Right atrium auricular region (tissue), 2 donors: ENCODE results near the gene BACH2. TPM values are rescaled to one million over a fixed set of nuclear protein-coding genes. Genes with fewer than 3 reads are reported as not detected.

Experiments used
- DNase-seq: peaks from one replicate; pipeline ENCODE4 v3.0.0-alpha.2; 2019; ENCODE audit warnings: low spot score
- H3K27ac ChIP-seq, 2 donors: fragments of 200-600 bp; sonication (generic); 1 replicate in 1 of 2; 2 replicates in 1 of 2; pipeline ENCODE4 v1.5.1; 2016 to 2019
- H3K27me3 ChIP-seq, 2 donors: fragments of 200-600 bp; sonication (generic); one replicate each; pipeline versions ENCODE4 v1.5.1 to v1.6.0; 2017 to 2019
- H3K36me3 ChIP-seq: fragments of 200-600 bp; sonication (generic); one replicate; pipeline ENCODE4 v1.5.1; 2016
- H3K4me1 ChIP-seq, 2 donors: fragments of 200-600 bp; sonication (generic); one replicate each; pipeline versions ENCODE4 v1.5.1 to v1.6.0; 2017 to 2019
- H3K4me3 ChIP-seq, 2 donors: fragments of 200-600 bp; sonication (generic); 1 replicate in 1 of 2; 2 replicates in 1 of 2; pipeline ENCODE4 v1.5.1; 2017 to 2019; ENCODE audit warnings: mild to moderate bottlenecking in 1 of 2, moderate library complexity in 1 of 2
- H3K9me3 ChIP-seq, 2 donors: fragments of 200-600 bp; sonication (generic); one replicate each; pipeline ENCODE4 v1.5.1; 2019
- total RNA-seq, 2 donors: library from RNA; depleted of rRNA; stranded (reverse); fragments of >200 nt; gene quantifications; one replicate each; pipeline ENCODE4 v1.1.0, GENCODE V29; 2016
- TF ChIP-seq, protein P1 (sequence below), 2 donors: fragments of 200-600 bp; sonication (generic); IDR thresholded peaks; one replicate each; pipeline ENCODE4 v1.5.1; 2019; ENCODE audit warnings: antibody characterized with exemption in 2 of 2

BACH2 gene
- total RNA-seq, 2 donors from 2014 or later: 0.82 to 2.2 TPM

- Histone ChIP-seq H3K36me3 (no peaks in the 10 kb centered on the region), H3K27me3 (no peaks in the 10 kb centered on the region), H3K9me3 (no peaks in the 10 kb centered on the region), H3K4me1 (no peaks in the 10 kb centered on the region), H3K4me3 (no peak overlapping the region), H3K27ac (no peak overlapping the region)
- no peak for DNase-seq
- TF ChIP-seq, protein P1, sequence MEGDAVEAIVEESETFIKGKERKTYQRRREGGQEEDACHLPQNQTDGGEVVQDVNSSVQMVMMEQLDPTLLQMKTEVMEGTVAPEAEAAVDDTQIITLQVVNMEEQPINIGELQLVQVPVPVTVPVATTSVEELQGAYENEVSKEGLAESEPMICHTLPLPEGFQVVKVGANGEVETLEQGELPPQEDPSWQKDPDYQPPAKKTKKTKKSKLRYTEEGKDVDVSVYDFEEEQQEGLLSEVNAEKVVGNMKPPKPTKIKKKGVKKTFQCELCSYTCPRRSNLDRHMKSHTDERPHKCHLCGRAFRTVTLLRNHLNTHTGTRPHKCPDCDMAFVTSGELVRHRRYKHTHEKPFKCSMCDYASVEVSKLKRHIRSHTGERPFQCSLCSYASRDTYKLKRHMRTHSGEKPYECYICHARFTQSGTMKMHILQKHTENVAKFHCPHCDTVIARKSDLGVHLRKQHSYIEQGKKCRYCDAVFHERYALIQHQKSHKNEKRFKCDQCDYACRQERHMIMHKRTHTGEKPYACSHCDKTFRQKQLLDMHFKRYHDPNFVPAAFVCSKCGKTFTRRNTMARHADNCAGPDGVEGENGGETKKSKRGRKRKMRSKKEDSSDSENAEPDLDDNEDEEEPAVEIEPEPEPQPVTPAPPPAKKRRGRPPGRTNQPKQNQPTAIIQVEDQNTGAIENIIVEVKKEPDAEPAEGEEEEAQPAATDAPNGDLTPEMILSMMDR (IDR thresholded peaks at IDR 0.05): no peak
Observed at GRCh38 chr6:90263633-90264032, 33.0 kb downstream of the BACH2 start.

GRCh38 chr6:90261801-90262200 is 34.8 kb downstream of the BACH2 start:
- no peaks in the 10 kb centered on the region for H3K9me3 ChIP-seq
- DNase-seq: no peak
- no peaks in the 10 kb centered on the region for H3K4me1 ChIP-seq
- TF ChIP-seq, protein P1 (IDR thresholded peaks at IDR 0.05): no peak
- H3K4me3 ChIP-seq: no peak overlapping the region
- no peaks in the 10 kb centered on the region for H3K27me3 ChIP-seq
- no peaks in the 10 kb centered on the region for H3K36me3 ChIP-seq
- H3K27ac ChIP-seq: no peak overlapping the region

- no peak for DNase-seq
- Histone ChIP-seq H3K9me3 (no peaks in the 10 kb centered on the region), H3K27me3 (no peaks in the 10 kb centered on the region), H3K27ac (no peak overlapping the region), H3K4me3 (no peak overlapping the region), H3K4me1 (no peaks in the 10 kb centered on the region), H3K36me3 (no peaks in the 10 kb centered on the region)
- TF ChIP-seq, protein P1 (IDR thresholded peaks at IDR 0.05): no peak
Observed at GRCh38 chr6:90257486-90257738, 39.2 kb downstream of the BACH2 start.

GRCh38 chr6:90256698-90257485 is 39.8 kb downstream of the BACH2 start:
- Histone ChIP-seq H3K9me3 (no peaks in the 10 kb centered on the region), H3K4me3 (no peak overlapping the region), H3K27me3 (no peaks in the 10 kb centered on the region), H3K27ac (no peak overlapping the region), H3K4me1 (no peaks in the 10 kb centered on the region), H3K36me3 (no peaks in the 10 kb centered on the region)
- TF ChIP-seq, protein P1 (IDR thresholded peaks at IDR 0.05): no peak
- no peak for DNase-seq

DNA sequence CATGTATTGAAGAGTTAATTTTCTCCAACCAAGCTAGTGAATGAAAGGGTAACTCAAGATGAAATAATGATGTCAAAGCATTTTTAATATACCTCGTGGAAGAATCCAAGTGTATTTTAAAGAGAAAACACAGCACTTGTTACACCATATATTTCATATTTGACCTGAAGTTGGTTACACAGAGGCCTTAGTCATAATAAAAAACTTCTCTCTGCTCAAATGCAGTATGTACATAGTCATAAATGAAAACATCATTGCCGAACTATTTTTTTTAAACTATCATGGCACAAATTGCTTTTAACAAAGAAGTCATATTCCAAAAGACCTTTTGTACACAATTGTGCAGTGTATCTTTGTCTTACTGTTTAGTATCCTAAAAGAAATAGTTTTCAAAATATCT is 43.0 kb downstream of the BACH2 start:
- Histone ChIP-seq H3K36me3 (no peaks in the 10 kb centered on the region), H3K4me3 (no peak overlapping the region), H3K4me1 (no peaks in the 10 kb centered on the region), H3K27me3 (no peaks in the 10 kb centered on the region), H3K9me3 (no peaks in the 10 kb centered on the region), H3K27ac (no peak overlapping the region)
- DNase-seq: no peak
- TF ChIP-seq, protein P1 (IDR thresholded peaks at IDR 0.05): no peak
